Measurements from ENCODE around the gene FBXL7.

DNA sequence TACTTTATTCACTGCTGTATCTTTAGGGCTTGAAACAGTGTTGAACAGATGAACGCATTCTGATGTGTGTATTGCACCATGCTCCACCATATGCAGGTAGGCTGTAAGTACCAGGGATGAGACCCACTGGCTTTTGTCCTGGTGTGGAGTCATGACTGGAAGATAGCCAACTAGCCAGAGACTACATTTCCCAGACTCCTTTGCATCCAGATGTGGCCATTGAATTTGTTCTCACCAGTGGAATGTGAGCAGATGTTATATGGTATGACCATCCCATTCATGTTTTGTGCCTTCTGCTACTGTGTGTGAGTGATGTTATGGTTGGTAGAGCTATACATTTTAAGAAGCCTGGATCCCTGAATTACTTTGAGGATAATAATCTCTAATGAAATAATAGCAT, 7.4 kb upstream of the FBXL7 start:
- TF ChIP-seq EZH2 (IDR thresholded peaks at IDR 0.05; ENCODE audit: low read length, missing control alignments), result no peak
- TF ChIP-seq, protein P1, sequence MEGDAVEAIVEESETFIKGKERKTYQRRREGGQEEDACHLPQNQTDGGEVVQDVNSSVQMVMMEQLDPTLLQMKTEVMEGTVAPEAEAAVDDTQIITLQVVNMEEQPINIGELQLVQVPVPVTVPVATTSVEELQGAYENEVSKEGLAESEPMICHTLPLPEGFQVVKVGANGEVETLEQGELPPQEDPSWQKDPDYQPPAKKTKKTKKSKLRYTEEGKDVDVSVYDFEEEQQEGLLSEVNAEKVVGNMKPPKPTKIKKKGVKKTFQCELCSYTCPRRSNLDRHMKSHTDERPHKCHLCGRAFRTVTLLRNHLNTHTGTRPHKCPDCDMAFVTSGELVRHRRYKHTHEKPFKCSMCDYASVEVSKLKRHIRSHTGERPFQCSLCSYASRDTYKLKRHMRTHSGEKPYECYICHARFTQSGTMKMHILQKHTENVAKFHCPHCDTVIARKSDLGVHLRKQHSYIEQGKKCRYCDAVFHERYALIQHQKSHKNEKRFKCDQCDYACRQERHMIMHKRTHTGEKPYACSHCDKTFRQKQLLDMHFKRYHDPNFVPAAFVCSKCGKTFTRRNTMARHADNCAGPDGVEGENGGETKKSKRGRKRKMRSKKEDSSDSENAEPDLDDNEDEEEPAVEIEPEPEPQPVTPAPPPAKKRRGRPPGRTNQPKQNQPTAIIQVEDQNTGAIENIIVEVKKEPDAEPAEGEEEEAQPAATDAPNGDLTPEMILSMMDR (conservative IDR thresholded peaks at IDR 0.05 in 1 of 2, IDR thresholded peaks at IDR 0.05 in 1 of 2; ENCODE audit: low read depth in 1 of 2, low read length in 2 of 2), result no peak

Measured in fibroblast of lung (primary cell).